ENCODE data around the gene PDE7B.
A peak's percentile ranks its signal among the peaks of the same experiment; 100 is the strongest.

Gene PDE7B

DNA sequence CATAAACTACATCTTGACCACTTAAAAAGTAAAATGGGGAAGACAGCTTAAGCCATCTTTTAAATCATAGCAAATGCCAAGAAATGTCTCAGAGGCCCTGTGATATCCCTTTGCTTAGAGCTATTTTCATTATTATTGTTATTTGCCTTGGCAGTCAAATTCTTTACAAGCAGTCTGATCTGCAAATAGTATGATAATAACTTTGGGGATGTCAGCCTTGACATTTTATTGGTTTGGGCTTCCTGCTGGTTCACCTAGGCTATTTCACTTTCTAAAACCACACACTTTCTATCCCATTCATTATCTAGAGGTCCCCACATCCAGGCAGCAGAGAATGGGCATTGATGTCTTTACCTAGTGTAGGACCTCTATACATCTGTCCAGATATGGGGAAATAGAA, 125.1 kb downstream of the PDE7B start:
- H3K4me3 ChIP-seq (ENCODE audit: low read length), result no peak overlapping the region
- TF ChIP-seq, protein P1, sequence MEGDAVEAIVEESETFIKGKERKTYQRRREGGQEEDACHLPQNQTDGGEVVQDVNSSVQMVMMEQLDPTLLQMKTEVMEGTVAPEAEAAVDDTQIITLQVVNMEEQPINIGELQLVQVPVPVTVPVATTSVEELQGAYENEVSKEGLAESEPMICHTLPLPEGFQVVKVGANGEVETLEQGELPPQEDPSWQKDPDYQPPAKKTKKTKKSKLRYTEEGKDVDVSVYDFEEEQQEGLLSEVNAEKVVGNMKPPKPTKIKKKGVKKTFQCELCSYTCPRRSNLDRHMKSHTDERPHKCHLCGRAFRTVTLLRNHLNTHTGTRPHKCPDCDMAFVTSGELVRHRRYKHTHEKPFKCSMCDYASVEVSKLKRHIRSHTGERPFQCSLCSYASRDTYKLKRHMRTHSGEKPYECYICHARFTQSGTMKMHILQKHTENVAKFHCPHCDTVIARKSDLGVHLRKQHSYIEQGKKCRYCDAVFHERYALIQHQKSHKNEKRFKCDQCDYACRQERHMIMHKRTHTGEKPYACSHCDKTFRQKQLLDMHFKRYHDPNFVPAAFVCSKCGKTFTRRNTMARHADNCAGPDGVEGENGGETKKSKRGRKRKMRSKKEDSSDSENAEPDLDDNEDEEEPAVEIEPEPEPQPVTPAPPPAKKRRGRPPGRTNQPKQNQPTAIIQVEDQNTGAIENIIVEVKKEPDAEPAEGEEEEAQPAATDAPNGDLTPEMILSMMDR (conservative IDR thresholded peaks at IDR 0.05; ENCODE audit: low read length), result no peak
- no peak for DNase-seq (ENCODE audit: low read depth)

DNA sequence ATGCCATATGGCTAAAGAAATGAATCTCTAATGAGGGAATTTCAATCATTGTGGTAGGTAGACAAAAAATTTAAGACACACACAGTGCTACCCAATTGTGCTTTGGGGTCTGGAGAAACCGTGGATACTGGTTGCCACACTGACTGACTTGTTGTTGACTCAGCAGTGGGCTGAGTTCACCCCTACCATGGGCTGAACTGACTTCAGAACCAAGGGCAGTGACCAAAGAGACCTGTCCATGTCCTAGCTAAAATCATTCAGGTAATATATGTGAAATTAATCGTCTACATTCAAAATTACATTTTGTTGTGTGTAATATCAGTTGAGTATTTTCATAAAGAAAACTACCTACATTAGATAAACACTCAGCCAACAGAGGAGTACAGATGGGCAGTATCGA, 131.6 kb downstream of the PDE7B start:
- no peak for DNase-seq (ENCODE audit: low read depth)
- no peak overlapping the region for H3K4me3 ChIP-seq (ENCODE audit: low read length)
- TF ChIP-seq, protein P1 (conservative IDR thresholded peaks at IDR 0.05; ENCODE audit: low read length), result no peak

DNA sequence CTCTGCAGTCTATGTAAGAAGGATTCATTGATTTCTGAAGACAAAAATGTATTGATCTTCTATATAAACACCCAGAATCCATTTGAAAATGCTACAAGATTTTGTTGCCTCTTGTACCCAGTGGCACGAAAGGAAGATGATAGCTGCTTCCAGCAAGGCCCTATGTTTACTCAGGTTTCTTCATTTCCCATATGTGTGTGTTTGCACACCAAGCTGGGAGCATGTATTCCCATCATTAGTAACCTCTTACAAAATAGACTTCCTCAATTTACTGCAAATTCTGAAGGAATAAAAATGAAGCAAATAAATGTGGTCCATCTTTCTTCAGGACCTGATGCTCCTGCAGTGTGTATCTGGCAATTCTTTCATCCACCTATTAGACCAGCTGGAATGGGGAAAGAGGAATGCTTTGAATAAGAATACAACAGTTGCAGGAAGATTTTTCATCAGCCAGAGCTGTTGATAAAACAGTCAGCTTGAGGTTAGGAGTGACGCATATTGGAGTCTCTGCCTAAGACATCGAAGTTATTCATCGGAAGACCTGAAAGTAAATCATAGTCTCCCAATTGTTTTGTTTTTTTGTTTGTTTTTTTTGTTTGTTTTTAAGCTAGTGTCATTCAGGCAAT, 132.3 kb downstream of the PDE7B start:
- no peak overlapping the region for H3K4me3 ChIP-seq (ENCODE audit: low read length)
- no peak for DNase-seq (ENCODE audit: low read depth)
- TF ChIP-seq, protein P1 (conservative IDR thresholded peaks at IDR 0.05; ENCODE audit: low read length), result no peak

DNA sequence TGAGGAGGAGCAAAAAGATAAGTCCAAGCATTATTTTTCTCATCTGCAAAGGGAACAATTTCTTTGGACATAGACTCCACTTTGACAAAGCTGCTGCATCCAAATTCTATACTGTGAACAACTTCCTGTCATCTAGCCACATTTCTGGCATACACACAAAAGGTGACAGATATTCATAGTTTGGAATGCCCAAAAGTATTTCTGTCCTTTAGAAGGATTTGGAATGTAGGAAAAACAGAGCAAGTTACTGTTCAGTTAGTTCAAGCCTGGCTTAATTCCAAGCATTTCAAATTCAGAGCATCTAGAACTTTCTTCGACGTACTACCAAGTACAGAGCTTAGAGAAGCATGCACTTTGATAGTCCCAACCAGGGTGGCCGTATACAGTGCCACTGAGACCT, 134.0 kb downstream of the PDE7B start:
- TF ChIP-seq, protein P1 (conservative IDR thresholded peaks at IDR 0.05; ENCODE audit: low read length), result no peak
- DNase-seq (ENCODE audit: low read depth), result peak; percentile 58
- H3K4me3 ChIP-seq (ENCODE audit: low read length), result no peak overlapping the region

DNA sequence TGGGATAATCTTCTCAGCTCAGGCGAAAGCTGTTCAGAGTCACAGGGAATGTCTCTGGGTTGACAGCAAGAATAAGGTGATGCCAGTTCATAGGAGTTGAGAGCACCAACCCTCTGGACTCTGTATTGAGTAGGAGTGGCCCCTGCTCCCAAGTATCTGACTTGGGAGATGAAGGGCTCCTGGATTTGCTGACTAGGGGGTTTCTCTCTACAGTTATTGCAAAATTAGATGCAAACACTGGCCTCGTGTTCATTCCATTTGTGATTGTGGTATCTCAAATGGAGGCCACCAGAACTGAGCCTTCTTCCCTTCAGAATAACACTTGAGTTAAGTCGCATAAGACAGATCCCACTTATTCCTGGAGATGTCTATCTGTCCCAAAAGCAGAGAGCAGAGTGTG, 135.7 kb downstream of the PDE7B start:
- no peak for DNase-seq (ENCODE audit: low read depth)
- no peak overlapping the region for H3K4me3 ChIP-seq (ENCODE audit: low read length)
- TF ChIP-seq, protein P1 (conservative IDR thresholded peaks at IDR 0.05; ENCODE audit: low read length), result no peak

DNA sequence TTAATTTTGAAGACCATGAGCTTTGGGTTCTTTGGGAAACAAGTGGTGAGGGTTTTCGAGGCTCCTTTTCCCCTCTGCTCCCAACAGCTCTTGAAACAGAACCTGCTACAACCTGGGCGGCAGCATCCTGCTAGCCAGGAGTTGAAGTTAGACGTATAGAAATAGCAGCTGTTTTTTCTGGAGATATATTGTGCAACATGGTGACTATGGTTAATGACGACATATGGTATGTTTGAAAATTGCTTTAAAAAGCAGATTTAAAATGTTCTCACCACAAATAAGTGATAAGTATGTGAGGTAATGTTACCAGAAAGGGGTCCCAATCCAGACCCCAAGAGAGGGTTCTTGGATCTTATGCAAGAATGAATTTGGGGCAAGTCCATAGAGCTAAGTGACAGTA, 138.9 kb downstream of the PDE7B start:
- no peak overlapping the region for H3K4me3 ChIP-seq (ENCODE audit: low read length)
- TF ChIP-seq, protein P1 (conservative IDR thresholded peaks at IDR 0.05; ENCODE audit: low read length), result no peak
- no peak for DNase-seq (ENCODE audit: low read depth)

DNA sequence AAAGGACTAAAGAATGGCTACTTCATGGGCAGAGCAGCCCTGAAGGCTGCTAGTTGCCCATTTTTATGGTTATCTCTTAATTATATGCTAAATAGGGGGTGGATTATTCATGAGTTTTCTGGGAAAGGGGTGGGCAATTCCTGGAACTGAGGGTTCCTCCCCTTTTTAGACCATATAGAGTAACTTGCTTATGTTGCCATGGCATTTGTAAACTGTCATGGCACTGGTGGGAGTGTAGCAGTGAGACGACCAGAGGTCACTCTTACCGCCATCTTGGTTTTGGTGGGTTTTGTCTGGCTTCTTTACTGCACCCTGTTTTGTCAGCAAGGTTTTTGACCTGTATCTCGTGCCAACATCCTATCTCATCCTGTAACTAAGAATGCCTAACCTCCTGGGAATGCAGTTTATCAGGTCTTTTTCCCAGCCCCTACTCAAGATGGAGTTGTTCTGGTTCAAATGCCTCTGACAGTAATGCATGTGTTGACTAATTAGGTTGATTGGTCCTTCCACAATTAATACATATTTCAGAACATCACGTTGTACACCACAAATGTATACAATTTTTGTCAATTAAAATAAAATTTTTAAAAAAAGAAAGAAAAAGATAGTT, 139.5 kb downstream of the PDE7B start:
- no peak for DNase-seq (ENCODE audit: low read depth)
- TF ChIP-seq, protein P1 (conservative IDR thresholded peaks at IDR 0.05; ENCODE audit: low read length), result no peak

More for the DNA sequence above, 139.5 kb downstream of the PDE7B start:
- H3K4me3 ChIP-seq (ENCODE audit: low read length), result no peak overlapping the region

Measured in AG10803 (cell line).